ENCODE measurements around the gene CALML6. TPM values are rescaled to one million over a fixed set of nuclear protein-coding genes. Genes with fewer than 3 reads are reported as not detected.

Gene CALML6
- total and polyA plus RNA-seq, 10 of the 15 experiments (the other 5 are each of a cell fraction or from before 2014, with no cell fraction given), result 0.07 to 1.3 (median 0.21) TPM; not detected in 5

DNA sequence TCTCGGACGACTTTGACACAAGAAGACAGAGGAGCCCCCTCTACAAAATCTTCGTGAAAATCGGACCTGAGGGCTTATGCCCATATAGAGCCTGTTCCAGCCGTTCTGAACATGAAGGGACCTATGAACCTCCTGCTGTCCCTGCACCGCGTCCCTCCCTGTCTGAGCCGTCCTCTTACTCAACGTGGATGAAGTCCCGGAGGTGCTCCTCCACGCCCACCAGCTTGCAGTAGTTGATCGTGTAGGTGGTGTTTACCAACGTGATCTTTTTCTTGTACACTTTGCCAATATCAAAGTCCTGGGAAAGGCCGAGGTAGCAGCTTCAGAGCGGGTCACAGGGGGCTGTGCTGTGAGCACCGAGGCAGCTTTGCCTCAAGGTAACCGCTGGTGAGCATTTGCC lies 48.5 kb downstream of the CALML6 start (continued):
- TF ChIP-seq TCF12 (IDR thresholded peaks at IDR 0.05; ENCODE audit: low read depth, low read length) (no peak), POLR2AphosphoS2 (IDR thresholded peaks at IDR 0.05; ENCODE audit: low read depth, low read length) (no peak), HDAC6 (IDR thresholded peaks at IDR 0.05; ENCODE audit: unreplicated experiment) (no peak), EP300 (IDR thresholded peaks at IDR 0.05; ENCODE audit: borderline replicate concordance in 1 of 2, control insufficient read depth in 1 of 2, low read depth in 2 of 2, low read length in 2 of 2) (no peak), CBFB (IDR thresholded peaks at IDR 0.05; ENCODE audit: low read depth) (no peak), RFX5 (IDR thresholded peaks at IDR 0.05; ENCODE audit: low read depth, low read length) (no peak), ASH2L (IDR thresholded peaks at IDR 0.05; ENCODE audit: borderline replicate concordance, low read depth) (no peak), SREBF1 (IDR thresholded peaks at IDR 0.05; ENCODE audit: low read length) (no peak), NR2C2 (IDR thresholded peaks at IDR 0.05; ENCODE audit: borderline replicate concordance, control insufficient read depth, insufficient read length, low read depth) (no peak)
- TF ChIP-seq, protein P1, sequence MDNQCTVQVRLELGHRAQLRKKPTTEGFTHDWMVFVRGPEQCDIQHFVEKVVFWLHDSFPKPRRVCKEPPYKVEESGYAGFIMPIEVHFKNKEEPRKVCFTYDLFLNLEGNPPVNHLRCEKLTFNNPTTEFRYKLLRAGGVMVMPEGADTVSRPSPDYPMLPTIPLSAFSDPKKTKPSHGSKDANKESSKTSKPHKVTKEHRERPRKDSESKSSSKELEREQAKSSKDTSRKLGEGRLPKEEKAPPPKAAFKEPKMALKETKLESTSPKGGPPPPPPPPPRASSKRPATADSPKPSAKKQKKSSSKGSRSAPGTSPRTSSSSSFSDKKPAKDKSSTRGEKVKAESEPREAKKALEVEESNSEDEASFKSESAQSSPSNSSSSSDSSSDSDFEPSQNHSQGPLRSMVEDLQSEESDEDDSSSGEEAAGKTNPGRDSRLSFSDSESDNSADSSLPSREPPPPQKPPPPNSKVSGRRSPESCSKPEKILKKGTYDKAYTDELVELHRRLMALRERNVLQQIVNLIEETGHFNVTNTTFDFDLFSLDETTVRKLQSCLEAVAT (IDR thresholded peaks at IDR 0.05), result no peak
- TF ChIP-seq, protein P2, sequence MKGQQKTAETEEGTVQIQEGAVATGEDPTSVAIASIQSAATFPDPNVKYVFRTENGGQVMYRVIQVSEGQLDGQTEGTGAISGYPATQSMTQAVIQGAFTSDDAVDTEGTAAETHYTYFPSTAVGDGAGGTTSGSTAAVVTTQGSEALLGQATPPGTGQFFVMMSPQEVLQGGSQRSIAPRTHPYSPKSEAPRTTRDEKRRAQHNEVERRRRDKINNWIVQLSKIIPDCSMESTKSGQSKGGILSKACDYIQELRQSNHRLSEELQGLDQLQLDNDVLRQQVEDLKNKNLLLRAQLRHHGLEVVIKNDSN (IDR thresholded peaks at IDR 0.05; ENCODE audit: borderline replicate concordance, extremely low read length, insufficient read depth, low read depth, low read length), result no peak
- TF ChIP-seq, protein P3, sequence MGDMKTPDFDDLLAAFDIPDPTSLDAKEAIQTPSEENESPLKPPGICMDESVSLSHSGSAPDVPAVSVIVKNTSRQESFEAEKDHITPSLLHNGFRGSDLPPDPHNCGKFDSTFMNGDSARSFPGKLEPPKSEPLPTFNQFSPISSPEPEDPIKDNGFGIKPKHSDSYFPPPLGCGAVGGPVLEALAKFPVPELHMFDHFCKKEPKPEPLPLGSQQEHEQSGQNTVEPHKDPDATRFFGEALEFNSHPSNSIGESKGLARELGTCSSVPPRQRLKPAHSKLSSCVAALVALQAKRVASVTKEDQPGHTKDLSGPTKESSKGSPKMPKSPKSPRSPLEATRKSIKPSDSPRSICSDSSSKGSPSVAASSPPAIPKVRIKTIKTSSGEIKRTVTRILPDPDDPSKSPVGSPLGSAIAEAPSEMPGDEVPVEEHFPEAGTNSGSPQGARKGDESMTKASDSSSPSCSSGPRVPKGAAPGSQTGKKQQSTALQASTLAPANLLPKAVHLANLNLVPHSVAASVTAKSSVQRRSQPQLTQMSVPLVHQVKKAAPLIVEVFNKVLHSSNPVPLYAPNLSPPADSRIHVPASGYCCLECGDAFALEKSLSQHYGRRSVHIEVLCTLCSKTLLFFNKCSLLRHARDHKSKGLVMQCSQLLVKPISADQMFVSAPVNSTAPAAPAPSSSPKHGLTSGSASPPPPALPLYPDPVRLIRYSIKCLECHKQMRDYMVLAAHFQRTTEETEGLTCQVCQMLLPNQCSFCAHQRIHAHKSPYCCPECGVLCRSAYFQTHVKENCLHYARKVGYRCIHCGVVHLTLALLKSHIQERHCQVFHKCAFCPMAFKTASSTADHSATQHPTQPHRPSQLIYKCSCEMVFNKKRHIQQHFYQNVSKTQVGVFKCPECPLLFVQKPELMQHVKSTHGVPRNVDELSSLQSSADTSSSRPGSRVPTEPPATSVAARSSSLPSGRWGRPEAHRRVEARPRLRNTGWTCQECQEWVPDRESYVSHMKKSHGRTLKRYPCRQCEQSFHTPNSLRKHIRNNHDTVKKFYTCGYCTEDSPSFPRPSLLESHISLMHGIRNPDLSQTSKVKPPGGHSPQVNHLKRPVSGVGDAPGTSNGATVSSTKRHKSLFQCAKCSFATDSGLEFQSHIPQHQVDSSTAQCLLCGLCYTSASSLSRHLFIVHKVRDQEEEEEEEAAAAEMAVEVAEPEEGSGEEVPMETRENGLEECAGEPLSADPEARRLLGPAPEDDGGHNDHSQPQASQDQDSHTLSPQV (IDR thresholded peaks at IDR 0.05), result no peak

All from GM12878 (cell line).